SK-N-SH (cell line): ENCODE results near the gene DNAH14. TPM values are rescaled to one million over a fixed set of nuclear protein-coding genes. Genes with fewer than 3 reads are reported as not detected.

Source experiments
- CTCF ChIA-PET: fragments of 300-600, 350-600 bp; formaldehyde crosslinking; extraction: SDS; loops from one replicate; lab custom pipeline; 2021; lab: Yijun Ruan, JAX
- POLR2A ChIA-PET: fragments of 350-600 bp; sonication (Branson Sonifier 250); formaldehyde crosslinking; extraction: SDS; loops from one replicate; lab custom pipeline; 2020; ENCODE audit warnings: antibody characterized with exemption, inconsistent platforms; lab: Yijun Ruan, JAX
- DNase-seq: peaks from one replicate; pipeline ENCODE4 v3.0.0; 2012
- H2AFZ ChIP-seq: fragments of 200-600 bp; sonication (generic); 2 replicates; pipeline ENCODE4 v1.8.1; 2016; ENCODE audit warnings: antibody characterized with exemption, mild to moderate bottlenecking, low read depth
- H3F3A ChIP-seq: fragments of 200-600 bp; sonication (generic); replicated peaks from 2 replicates; pipeline ENCODE3; 2016; ENCODE audit warnings: antibody characterized with exemption, mild to moderate bottlenecking; ENCODE audit not compliant: insufficient read depth
- H3K27ac ChIP-seq, 2 experiments: fragments of 200-500 bp in 1 of 2; fragments of 200-600 bp in 1 of 2; sonication (Bioruptor generic) in 1 of 2; sonication (generic), shearing (Covaris generic) in 1 of 2; 2 replicates each; pipeline versions ENCODE4 v1.5.1 to v1.6.1; 2014 to 2016; ENCODE audit warnings: low read depth in 2 of 2, inconsistent platforms in 1 of 2, low read length in 1 of 2, mild to moderate bottlenecking in 1 of 2, mixed read lengths in 1 of 2
- H3K27me3 ChIP-seq: fragments of 200-600 bp; sonication (generic), shearing (Covaris generic); 2 replicates; pipeline ENCODE4 v1.6.1; 2016; ENCODE audit warnings: mixed run types; ENCODE audit not compliant: insufficient read depth
- H3K36me3 ChIP-seq, 2 experiments: fragments of 200-500 bp in 1 of 2; fragments of 200-600 bp in 1 of 2; sonication (Bioruptor generic) in 1 of 2; sonication (generic) in 1 of 2; replicated peaks in 1 of 2; 2 replicates each; pipeline versions ENCODE3 to v1.5.1; 2014 to 2016; ENCODE audit warnings: low read length in 1 of 2, mild to moderate bottlenecking in 1 of 2; ENCODE audit not compliant: insufficient read depth in 2 of 2, control insufficient read depth in 1 of 2
- H3K4me1 ChIP-seq, 2 experiments: fragments of 200-500 bp in 1 of 2; fragments of 200-600 bp in 1 of 2; sonication (Bioruptor generic) in 1 of 2; sonication (generic), shearing (Covaris generic) in 1 of 2; 2 replicates each; pipeline versions ENCODE4 v1.5.1 to v1.6.1; 2014 to 2016; ENCODE audit warnings: low read depth in 1 of 2, low read length in 1 of 2, mixed run types in 1 of 2; ENCODE audit not compliant: insufficient read depth in 2 of 2, control insufficient read depth in 1 of 2
- H3K4me2 ChIP-seq: fragments of 200-600 bp; sonication (generic), shearing (Covaris generic); 2 replicates; pipeline ENCODE4 v1.6.1; 2017; ENCODE audit warnings: mixed run types
- H3K4me3 ChIP-seq, 2 experiments: fragments of 200-500 bp in 1 of 2; fragments of 200-600 bp in 1 of 2; sonication (Bioruptor generic) in 1 of 2; sonication (generic), shearing (Covaris generic) in 1 of 2; 2 replicates each; pipeline versions ENCODE4 v1.5.1 to v1.8.1; 2014 to 2016; ENCODE audit warnings: low read depth in 2 of 2, inconsistent platforms in 1 of 2, low read length in 1 of 2, mild to moderate bottlenecking in 1 of 2, mixed read lengths in 1 of 2, moderate library complexity in 1 of 2
- H3K79me2 ChIP-seq: fragments of 200-600 bp; sonication (generic); 2 replicates; pipeline ENCODE4 v1.8.1; 2017; ENCODE audit warnings: mild to moderate bottlenecking; ENCODE audit not compliant: insufficient read depth
- H3K9ac ChIP-seq: fragments of 200-600 bp; sonication (generic); 2 replicates; pipeline ENCODE4 v1.6.1; 2017; ENCODE audit warnings: mixed run types
- H3K9me2 ChIP-seq: fragments of 200-600 bp; sonication (generic); 2 replicates; pipeline ENCODE4 v1.6.1; 2017; ENCODE audit warnings: mixed run types
- H3K9me3 ChIP-seq: fragments of 200-600 bp; sonication (generic); 2 replicates; pipeline ENCODE4 v1.6.1; 2017; ENCODE audit warnings: mixed run types, mild to moderate bottlenecking, moderate library complexity
- H4K20me1 ChIP-seq: fragments of 200-600 bp; sonication (generic); 2 replicates; pipeline ENCODE4 v1.6.1; 2017; ENCODE audit warnings: mild to moderate bottlenecking, mixed run types; ENCODE audit not compliant: insufficient read depth
- FOXM1 ChIP-seq: IDR thresholded peaks from 2 replicates; pipeline ENCODE4 v1.4.0; 2012; ENCODE audit warnings: low read depth, mild to moderate bottlenecking
- GABPA ChIP-seq: IDR thresholded peaks from 2 replicates; pipeline ENCODE4 v1.4.0; 2012; ENCODE audit warnings: low read depth, mild to moderate bottlenecking
- GATA2 ChIP-seq: sonication (generic); formaldehyde crosslinking; IDR thresholded peaks from 2 replicates; pipeline ENCODE4 v1.5.0; 2020; ENCODE audit warnings: mild to moderate bottlenecking, missing genetic modification reagents
- NFIC ChIP-seq: IDR thresholded peaks from 2 replicates; pipeline ENCODE4 v1.4.0; 2012; ENCODE audit warnings: borderline replicate concordance
- POLR2AphosphoS5 ChIP-seq: IDR thresholded peaks from 2 replicates; pipeline ENCODE4 v1.6.1; 2012; ENCODE audit warnings: low read depth, low read length
- REST ChIP-seq: IDR thresholded peaks from 2 replicates; pipeline ENCODE4 v1.6.1; 2012; ENCODE audit warnings: mild to moderate bottlenecking, low read depth, low read length, moderate library complexity
- RXRA ChIP-seq: IDR thresholded peaks from 2 replicates; pipeline ENCODE4 v1.4.0; 2012; ENCODE audit warnings: low read depth, mild to moderate bottlenecking, borderline replicate concordance
- TAF1 ChIP-seq: IDR thresholded peaks from 2 replicates; pipeline ENCODE4 v1.6.1; 2012; ENCODE audit warnings: low read depth, mild to moderate bottlenecking, low read length, moderate library complexity, borderline replicate concordance
- TEAD4 ChIP-seq: IDR thresholded peaks from 2 replicates; pipeline ENCODE4 v1.4.0; 2012; ENCODE audit warnings: mild to moderate bottlenecking, borderline replicate concordance; ENCODE audit not compliant: insufficient read depth
- USF2 ChIP-seq: fragments of 150-350 bp; IDR thresholded peaks from 2 replicates; pipeline ENCODE4 v1.6.1; 2017; ENCODE audit warnings: antibody characterized with exemption, low read length, low read depth, borderline replicate concordance
- YY1 ChIP-seq: IDR thresholded peaks from 2 replicates; pipeline ENCODE4 v1.4.0; 2012; ENCODE audit warnings: low read depth, mild to moderate bottlenecking
- ZBTB33 ChIP-seq: IDR thresholded peaks from 2 replicates; pipeline ENCODE4 v1.4.0; 2012; ENCODE audit warnings: low read depth, borderline replicate concordance
- WGBS: methylation state at CpG from one replicate; pipeline ENCODE4 v1.1.6; 2017; ENCODE audit warnings: low lambda C conversion rate; 5-methylcytosine and 5-hydroxymethylcytosine counted together
- polyA plus RNA-seq, 3 experiments: library from polyadenylated mRNA; depleted of rRNA; stranded (reverse); fragments of >200 nt; gene quantifications; 2 replicates each; pipeline ENCODE4 v1.2.3, GENCODE V29; 2012

The DNAH14 gene
- polyA plus RNA-seq, 1 of the 3 experiments (the other 2 are of a cell fraction): 8.0 TPM

DNA sequence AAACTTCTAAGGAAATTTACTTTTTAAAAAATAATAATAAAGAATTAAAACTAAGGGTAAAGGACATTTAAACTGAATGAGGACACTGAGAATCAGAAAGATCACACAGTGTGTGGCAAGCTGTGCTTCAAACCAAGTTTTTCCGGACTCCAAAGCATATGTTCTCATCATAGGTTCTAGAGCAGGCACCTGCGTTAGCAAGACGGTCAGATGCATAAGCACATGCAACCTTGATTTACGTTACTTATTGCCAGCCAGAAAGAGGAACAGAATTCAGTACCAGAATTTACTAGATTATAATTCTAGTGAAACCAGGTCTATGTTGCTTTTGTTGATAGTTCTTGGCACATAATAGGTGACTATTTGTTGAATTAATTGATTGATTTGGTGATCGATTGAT lies 504.6 kb downstream of the DNAH14 start:
- H3K9me2 ChIP-seq: no peaks in the 10 kb centered on the region
- H3K4me1 ChIP-seq: peaks cover 2 to 7% of the 10 kb centered on the region in 2 experiments; a peak in 2 of 4 replicates
- H3K9ac ChIP-seq: no peak overlapping the region
- no peaks in the 10 kb centered on the region for H3K9me3 ChIP-seq
- 84% methylated on average over 5 of the region's 5 CpGs for WGBS
- H3K4me3 ChIP-seq: no peak overlapping the region
- H4K20me1 ChIP-seq: no peaks in the 10 kb centered on the region
- ChIA-PET CTCF (interaction anchor here (1.5 kb wide), 1 partner anchor 10 kb away, joined by 3 read pairs; no protein-coding TSS in a partner anchor), POLR2A (no interaction called here)
- H3K27ac ChIP-seq: no peak overlapping the region
- no peak overlapping the region for H3K4me2 ChIP-seq
- H3K36me3 ChIP-seq: no peaks in the 10 kb centered on the region
- TF ChIP-seq FOXM1: no peak
- TF ChIP-seq POLR2AphosphoS5: no peak
- no peak for TF ChIP-seq NFIC
- TF ChIP-seq TEAD4: no peak
- no peak for TF ChIP-seq TAF1
- no peak for TF ChIP-seq ZBTB33
- no peak for TF ChIP-seq USF2
- TF ChIP-seq, all 33 proteins: peak for 0
- Histone ChIP-seq H3K27me3 (no peaks in the 10 kb centered on the region), H2AFZ (no peak overlapping the region), H3K79me2 (no peaks in the 10 kb centered on the region), H3F3A (no peaks in the 10 kb centered on the region)
- no peak for DNase-seq

- Histone ChIP-seq H3F3A (no peaks in the 10 kb centered on the region), H3K4me1 (peaks cover 0 to 7% of the 10 kb centered on the region in 2 experiments; a peak in 1 of 4 replicates), H3K9me3 (no peaks in the 10 kb centered on the region), H3K36me3 (no peaks in the 10 kb centered on the region), H3K4me2 (no peak overlapping the region), H3K79me2 (no peaks in the 10 kb centered on the region), H3K4me3 (no peak overlapping the region), H3K9ac (no peak overlapping the region), H3K27me3 (no peaks in the 10 kb centered on the region), H3K9me2 (no peaks in the 10 kb centered on the region), H2AFZ (no peak overlapping the region), H4K20me1 (no peaks in the 10 kb centered on the region), H3K27ac (no peak overlapping the region)
- WGBS: 78% methylated on average over 6 of the region's 6 CpGs
- DNase-seq: no peak
- ChIA-PET CTCF (no interaction called here), POLR2A (no interaction called here)
- TF ChIP-seq GABPA: no peak
- no peak for TF ChIP-seq REST
- TF ChIP-seq YY1: no peak
- no peak for TF ChIP-seq GATA2 (CRISPR knock-in tag)
- no peak for TF ChIP-seq RXRA
These were observed 505.6 kb downstream of the DNAH14 start for GRCh38 chr1:225435076-225435475.
